Psoas muscle (tissue), 8 donors: ENCODE results near the gene MYLIP. TPM values are rescaled to one million over a fixed set of nuclear protein-coding genes. Genes with fewer than 3 reads are reported as not detected.
A peak's percentile ranks its signal among the peaks of the same experiment; 100 is the strongest.

Source experiments
- ATAC-seq, 4 donors: fragments of 200-7000 bp; cut with Tn5 transposase; one replicate each; pipeline ENCODE4 v1.9.1; 2020; ENCODE audit warnings: moderate library complexity in 3 of 4, mild to moderate bottlenecking in 2 of 4
- DNase-seq, 2 donors: peaks; one replicate each; pipeline ENCODE4 v3.0.0-alpha.2; 2020
- H3K27ac ChIP-seq: fragments of 200-600 bp; one replicate; pipeline ENCODE4 v1.8.0; 2022
- H3K27me3 ChIP-seq, 3 donors: fragments of 200-600 bp in 1 of 3; one replicate each; pipeline versions ENCODE4 v1.6.1 to v1.8.0; 2013 to 2022; ENCODE audit warnings: low read length in 2 of 3, mild to moderate bottlenecking in 2 of 3, moderate library complexity in 1 of 3; ENCODE audit not compliant: insufficient read depth in 3 of 3
- H3K36me3 ChIP-seq, 2 donors: fragments of 200-600 bp in 1 of 2; one replicate each; pipeline versions ENCODE4 v1.6.1 to v1.8.0; 2013 to 2022; ENCODE audit warnings: low read depth in 1 of 2, mild to moderate bottlenecking in 1 of 2, moderate library complexity in 1 of 2; ENCODE audit not compliant: insufficient read depth in 1 of 2
- H3K4me1 ChIP-seq: fragments of 200-600 bp; one replicate; pipeline ENCODE4 v1.8.0; 2022
- H3K4me3 ChIP-seq: fragments of 200-600 bp; one replicate; pipeline ENCODE4 v1.8.0; 2022; ENCODE audit warnings: mild to moderate bottlenecking
- H3K9me3 ChIP-seq: fragments of 200-600 bp; one replicate; pipeline ENCODE4 v1.8.0; 2022
- WGBS, 3 donors: extraction: QIAGEN DNeasy Blood & Tissue Kit; methylation state at CpG; one replicate each; pipeline versions ENCODE4 v1.1.6 to v1.1.7; 2013; 5-methylcytosine and 5-hydroxymethylcytosine counted together
- intact Hi-C, 2 donors: fragments of 100-400 bp; cut with DNase I; formaldehyde crosslinking; loops; one replicate each; pipeline versions ENCODE4 v1.11.0 to v1.14.2; 2022
- polyA plus RNA-seq, 3 donors: library from polyadenylated mRNA; stranded (reverse); fragments of 200-250 nt; gene quantifications; one replicate each; pipeline ENCODE4 v1.2.3, GENCODE V29; 2013
- total RNA-seq, 4 donors: library from RNA; stranded (reverse); fragmentation: NEBNext Ultra II Directional in 2 of 4; extraction: Animal tissue kit (Norgen Biotek cat#: 25700) in 2 of 4; gene quantifications; one replicate each; pipeline versions ENCODE4 v1.2.1 to v1.2.4, GENCODE V29; 2021 to 2023
- TF ChIP-seq, protein P1 (sequence below): fragments of 200-600 bp; IDR thresholded peaks from one replicate; pipeline ENCODE4 v1.8.0; 2022; ENCODE audit warnings: antibody characterized with exemption
- donor health status: healthy with polysubstance abuse.
- donor health status: DM: no; HTN: no; CAD: no; lungs with moderate emphysema.
- donor health status: Bipolar disorder and iron deficiency.
- donor health status: healthy.
- donor health status: DM: yes; HTN: yes; CAD: no.
- donor health status: DM: no; HTN: no; CAD: no.
- donor health status: DM: no; HTN: no; CAD: no.
- donor health status: DM: yes; HTN: yes; CAD: no.

The MYLIP gene
- total and polyA plus RNA-seq, 7 donors: 3.9 to 23.4 (median 15.4) TPM

DNA sequence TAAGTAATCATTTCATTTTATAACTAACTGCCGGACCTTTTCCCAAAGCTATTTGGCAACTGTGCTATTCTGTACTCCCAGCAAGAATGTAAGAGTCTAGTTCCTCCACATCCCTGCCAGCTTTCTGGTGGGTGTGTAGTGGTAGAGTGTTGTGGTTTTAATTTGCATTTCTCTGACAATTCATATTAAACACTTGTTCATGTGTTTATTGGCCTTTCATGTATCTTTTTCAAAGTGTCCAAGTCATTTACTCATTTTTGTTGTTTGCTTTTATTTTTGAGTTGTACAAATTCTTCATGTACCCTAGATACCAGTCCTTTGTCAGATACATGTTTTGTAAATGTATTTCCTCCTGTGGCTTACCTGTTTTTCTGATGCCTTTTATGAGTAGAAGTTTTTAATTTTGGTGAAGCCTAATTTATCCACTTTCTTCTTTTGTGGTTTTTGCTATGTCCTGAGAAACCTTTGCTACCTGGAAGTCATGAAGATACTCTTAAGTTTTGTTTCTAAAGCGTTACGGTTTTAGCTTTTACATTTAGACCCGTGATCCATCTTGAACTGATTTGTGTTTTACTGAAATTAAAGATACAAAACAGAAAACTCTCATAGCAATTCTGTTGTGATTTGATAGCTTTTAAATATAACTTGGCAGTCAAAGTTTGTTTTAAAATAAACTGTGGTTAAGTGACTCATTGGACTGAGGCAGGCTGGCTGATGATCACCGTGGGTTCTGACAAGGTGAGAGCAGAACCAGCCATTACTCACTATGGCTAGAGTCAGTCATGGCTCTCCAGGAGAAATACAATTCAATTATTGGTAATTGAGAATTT, 8.0 kb downstream of the MYLIP start:
- Histone ChIP-seq H3K9me3 (no peaks in the 10 kb centered on the region), H3K4me3 (peak overlapping the region; percentile 49), H3K27me3 (no peaks in the 10 kb centered on the region), H3K27ac (peak overlapping the region; percentile 97), H3K4me1 (peaks cover 96% of the 10 kb centered on the region), H3K36me3 (peaks cover 0 to 8% of the 10 kb centered on the region in 2 donors)
- intact Hi-C loops: no loop called here
- 19 to 42% (median 24%) methylated on average over 5 of the region's 5 CpGs for WGBS, 3 donors
- ATAC-seq (peak; percentile 94 to 95 (median 95)), DNase-seq (peak; percentile 38 to 66)
- TF ChIP-seq, protein P1, sequence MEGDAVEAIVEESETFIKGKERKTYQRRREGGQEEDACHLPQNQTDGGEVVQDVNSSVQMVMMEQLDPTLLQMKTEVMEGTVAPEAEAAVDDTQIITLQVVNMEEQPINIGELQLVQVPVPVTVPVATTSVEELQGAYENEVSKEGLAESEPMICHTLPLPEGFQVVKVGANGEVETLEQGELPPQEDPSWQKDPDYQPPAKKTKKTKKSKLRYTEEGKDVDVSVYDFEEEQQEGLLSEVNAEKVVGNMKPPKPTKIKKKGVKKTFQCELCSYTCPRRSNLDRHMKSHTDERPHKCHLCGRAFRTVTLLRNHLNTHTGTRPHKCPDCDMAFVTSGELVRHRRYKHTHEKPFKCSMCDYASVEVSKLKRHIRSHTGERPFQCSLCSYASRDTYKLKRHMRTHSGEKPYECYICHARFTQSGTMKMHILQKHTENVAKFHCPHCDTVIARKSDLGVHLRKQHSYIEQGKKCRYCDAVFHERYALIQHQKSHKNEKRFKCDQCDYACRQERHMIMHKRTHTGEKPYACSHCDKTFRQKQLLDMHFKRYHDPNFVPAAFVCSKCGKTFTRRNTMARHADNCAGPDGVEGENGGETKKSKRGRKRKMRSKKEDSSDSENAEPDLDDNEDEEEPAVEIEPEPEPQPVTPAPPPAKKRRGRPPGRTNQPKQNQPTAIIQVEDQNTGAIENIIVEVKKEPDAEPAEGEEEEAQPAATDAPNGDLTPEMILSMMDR: no peak

- Histone ChIP-seq H3K9me3 (no peaks in the 10 kb centered on the region), H3K4me3 (peak overlapping the region; percentile 49), H3K27ac (peak overlapping the region; percentile 97), H3K27me3 (no peaks in the 10 kb centered on the region), H3K4me1 (peaks cover 90% of the 10 kb centered on the region), H3K36me3 (peaks cover 0 to 14% of the 10 kb centered on the region in 2 donors)
- no peak for DNase-seq
- intact Hi-C loops: no loop called here
- TF ChIP-seq, protein P1: no peak
- peak; percentile 38 to 59 (median 49) for ATAC-seq
Measured at GRCh38 chr6:16137451-16137801, 8.5 kb downstream of the MYLIP start.

DNA sequence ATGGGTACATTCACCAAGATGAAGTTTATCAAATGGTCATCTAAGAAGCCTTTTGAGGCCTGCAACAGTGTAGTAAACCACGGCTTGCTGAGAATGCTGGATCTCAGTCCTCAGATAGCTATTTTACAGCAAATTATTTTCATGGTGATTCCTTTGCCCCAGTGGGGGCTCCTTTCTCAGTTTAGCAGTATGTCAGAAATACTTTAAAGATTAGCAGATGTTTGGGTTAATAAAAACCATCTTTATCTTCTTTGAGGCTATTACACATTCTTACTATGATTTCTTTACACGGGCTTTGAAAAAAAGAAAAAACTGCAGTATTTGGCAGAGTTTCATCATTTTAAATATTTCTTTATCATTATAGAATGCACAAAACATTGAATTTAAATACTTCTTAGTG, 10.7 kb downstream of the MYLIP start:
- DNase-seq: no peak
- no peak for ATAC-seq
- Histone ChIP-seq H3K4me3 (no peak overlapping the region), H3K27ac (peak overlapping the region; percentile 97), H3K36me3 (peaks cover 2 to 35% of the 10 kb centered on the region in 2 donors), H3K4me1 (peaks cover 84% of the 10 kb centered on the region), H3K27me3 (no peaks in the 10 kb centered on the region), H3K9me3 (no peaks in the 10 kb centered on the region)
- WGBS, 3 donors: 42 to 64% (median 51%) methylated on average over 2 of the region's 2 CpGs
- TF ChIP-seq, protein P1: no peak
- intact Hi-C loops: no loop called here

DNA sequence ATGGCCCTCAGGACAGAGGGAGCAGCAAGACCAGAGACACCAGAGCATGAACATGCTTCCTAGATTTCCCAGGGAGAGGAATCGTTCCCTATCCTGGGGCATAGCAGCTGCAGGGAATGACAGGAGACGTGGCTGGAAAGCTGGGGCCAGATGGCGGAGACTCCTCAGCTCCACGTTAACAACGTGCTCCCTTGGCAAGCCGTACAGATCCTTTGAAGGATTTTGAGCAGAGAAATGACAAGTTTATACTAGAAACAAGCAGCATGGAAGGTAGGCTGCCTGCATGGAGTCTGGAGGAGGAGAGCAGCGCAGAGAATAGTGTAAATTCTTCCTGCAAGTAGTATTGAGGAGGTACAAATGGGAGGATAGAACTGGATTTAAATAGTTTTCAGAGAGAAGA, 11.7 kb downstream of the MYLIP start:
- Histone ChIP-seq H3K27ac (peak overlapping the region; percentile 97), H3K36me3 (peaks cover 2 to 46% of the 10 kb centered on the region in 2 donors)
- WGBS, 3 donors: 43 to 53% (median 47%) methylated on average over 7 of the region's 7 CpGs

More for the DNA sequence above, 11.7 kb downstream of the MYLIP start:
- no peaks in the 10 kb centered on the region for H3K9me3 ChIP-seq
- intact Hi-C loops: loop anchor here in 1 of 2 donors (5.0 kb wide), 1 partner anchor 42 kb away; no protein-coding TSS in a partner anchor
- no peak overlapping the region for H3K4me3 ChIP-seq
- peaks cover 80% of the 10 kb centered on the region for H3K4me1 ChIP-seq
- TF ChIP-seq, protein P1: no peak
- H3K27me3 ChIP-seq: no peaks in the 10 kb centered on the region
- no peak for ATAC-seq
- no peak for DNase-seq
